Peyer's patch (tissue), 4 donors: ENCODE data around the gene PRTN3.

Experiments
- POLR2A ChIP-seq, 2 donors: fragments of 450-650 bp; IDR thresholded peaks; one replicate each; pipeline ENCODE4 v1.5.1; 2017; ENCODE audit warnings: antibody characterized with exemption in 2 of 2, mild to moderate bottlenecking in 2 of 2, moderate library complexity in 2 of 2
- TF ChIP-seq, protein P1 (sequence below), 6 experiments: fragments of 450-650 bp in 4 of 6; fragments of 200-600 bp in 2 of 6; sonication (generic) in 1 of 6; IDR thresholded peaks; one replicate each; pipeline ENCODE4 v1.5.1; 2017 to 2019; ENCODE audit warnings: antibody characterized with exemption in 6 of 6, mild to moderate bottlenecking in 3 of 6, moderate library complexity in 1 of 6

- TF ChIP-seq, protein P1, sequence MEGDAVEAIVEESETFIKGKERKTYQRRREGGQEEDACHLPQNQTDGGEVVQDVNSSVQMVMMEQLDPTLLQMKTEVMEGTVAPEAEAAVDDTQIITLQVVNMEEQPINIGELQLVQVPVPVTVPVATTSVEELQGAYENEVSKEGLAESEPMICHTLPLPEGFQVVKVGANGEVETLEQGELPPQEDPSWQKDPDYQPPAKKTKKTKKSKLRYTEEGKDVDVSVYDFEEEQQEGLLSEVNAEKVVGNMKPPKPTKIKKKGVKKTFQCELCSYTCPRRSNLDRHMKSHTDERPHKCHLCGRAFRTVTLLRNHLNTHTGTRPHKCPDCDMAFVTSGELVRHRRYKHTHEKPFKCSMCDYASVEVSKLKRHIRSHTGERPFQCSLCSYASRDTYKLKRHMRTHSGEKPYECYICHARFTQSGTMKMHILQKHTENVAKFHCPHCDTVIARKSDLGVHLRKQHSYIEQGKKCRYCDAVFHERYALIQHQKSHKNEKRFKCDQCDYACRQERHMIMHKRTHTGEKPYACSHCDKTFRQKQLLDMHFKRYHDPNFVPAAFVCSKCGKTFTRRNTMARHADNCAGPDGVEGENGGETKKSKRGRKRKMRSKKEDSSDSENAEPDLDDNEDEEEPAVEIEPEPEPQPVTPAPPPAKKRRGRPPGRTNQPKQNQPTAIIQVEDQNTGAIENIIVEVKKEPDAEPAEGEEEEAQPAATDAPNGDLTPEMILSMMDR (IDR thresholded peaks at IDR 0.05) = no peak
- TF ChIP-seq POLR2A (IDR thresholded peaks at IDR 0.05) = no peak
Measured at GRCh38 chr19:810077-810855, 30.5 kb upstream of the PRTN3 start.
